Measurements from ENCODE around the gene METTL2A.
"Not testable (repeated sequence)": the region's sequence is repeated elsewhere in the genome, so short reads cannot be mapped to it uniquely, and the experiment has no call there.

DNA sequence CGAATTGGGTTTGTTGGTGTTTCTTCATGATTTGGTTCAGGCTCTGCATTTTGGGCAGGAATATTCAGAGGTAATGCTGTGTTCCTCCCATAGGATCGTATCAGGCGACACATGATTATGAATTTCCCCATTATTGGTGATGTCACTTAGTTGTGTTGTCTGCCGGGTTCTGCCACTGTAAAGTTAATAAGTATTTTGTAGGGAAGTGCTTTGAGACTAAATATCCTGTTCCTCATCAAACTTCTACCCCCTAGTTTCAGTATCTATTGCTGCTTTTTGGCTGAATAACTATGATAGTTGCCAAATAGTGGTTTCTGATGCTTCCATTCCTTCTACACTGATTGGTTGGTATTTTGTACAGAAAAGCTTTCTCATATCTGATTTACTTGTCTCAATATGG, 28.5 kb downstream of the METTL2A start:
- TF ChIP-seq, protein P1, sequence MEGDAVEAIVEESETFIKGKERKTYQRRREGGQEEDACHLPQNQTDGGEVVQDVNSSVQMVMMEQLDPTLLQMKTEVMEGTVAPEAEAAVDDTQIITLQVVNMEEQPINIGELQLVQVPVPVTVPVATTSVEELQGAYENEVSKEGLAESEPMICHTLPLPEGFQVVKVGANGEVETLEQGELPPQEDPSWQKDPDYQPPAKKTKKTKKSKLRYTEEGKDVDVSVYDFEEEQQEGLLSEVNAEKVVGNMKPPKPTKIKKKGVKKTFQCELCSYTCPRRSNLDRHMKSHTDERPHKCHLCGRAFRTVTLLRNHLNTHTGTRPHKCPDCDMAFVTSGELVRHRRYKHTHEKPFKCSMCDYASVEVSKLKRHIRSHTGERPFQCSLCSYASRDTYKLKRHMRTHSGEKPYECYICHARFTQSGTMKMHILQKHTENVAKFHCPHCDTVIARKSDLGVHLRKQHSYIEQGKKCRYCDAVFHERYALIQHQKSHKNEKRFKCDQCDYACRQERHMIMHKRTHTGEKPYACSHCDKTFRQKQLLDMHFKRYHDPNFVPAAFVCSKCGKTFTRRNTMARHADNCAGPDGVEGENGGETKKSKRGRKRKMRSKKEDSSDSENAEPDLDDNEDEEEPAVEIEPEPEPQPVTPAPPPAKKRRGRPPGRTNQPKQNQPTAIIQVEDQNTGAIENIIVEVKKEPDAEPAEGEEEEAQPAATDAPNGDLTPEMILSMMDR (IDR thresholded peaks at IDR 0.05) = not testable (repeated sequence)
- TF ChIP-seq POLR2A (IDR thresholded peaks at IDR 0.05) = not testable (repeated sequence)
